Endodermal cell (in vitro differentiated cells): Measurements from ENCODE around the gene VWA8. TPM values are rescaled to one million over a fixed set of nuclear protein-coding genes. Genes with fewer than 3 reads are reported as not detected.
"Not testable (repeated sequence)": the region's sequence is repeated elsewhere in the genome, so short reads cannot be mapped to it uniquely, and the experiment has no call there.

Source experiments
- DNase-seq: peaks from one replicate; pipeline ENCODE4 v3.0.0-alpha.2; 2017
- H3K27ac ChIP-seq: 2 replicates; pipeline ENCODE4 v1.5.1; 2013; ENCODE audit warnings: mild to moderate bottlenecking, low read depth, low read length, moderate library complexity
- H3K27me3 ChIP-seq: 2 replicates; pipeline ENCODE4 v1.6.1; 2013; ENCODE audit warnings: mild to moderate bottlenecking, low read length, moderate library complexity; ENCODE audit not compliant: insufficient read depth, control insufficient read depth, poor library complexity, severe bottlenecking
- H3K36me3 ChIP-seq: 2 replicates; pipeline ENCODE4 v1.7.0; 2013; ENCODE audit warnings: mild to moderate bottlenecking, low read length, moderate library complexity; ENCODE audit not compliant: control insufficient read depth, insufficient read depth
- H3K4me1 ChIP-seq: one replicate; pipeline ENCODE4 v1.7.0; 2013; ENCODE audit warnings: low read length; ENCODE audit not compliant: control insufficient read depth, insufficient read depth
- H3K4me3 ChIP-seq: 2 replicates; pipeline ENCODE4 v1.5.1; 2013; ENCODE audit warnings: mild to moderate bottlenecking, low read length, moderate library complexity
- H3K9ac ChIP-seq: 2 replicates; pipeline ENCODE4 v1.6.1; 2013; ENCODE audit warnings: mild to moderate bottlenecking, low read length, moderate library complexity; ENCODE audit not compliant: poor library complexity, severe bottlenecking; ENCODE audit errors: extremely low read depth
- H3K9me3 ChIP-seq: 2 replicates; pipeline ENCODE4 v1.6.1; 2013; ENCODE audit warnings: mild to moderate bottlenecking, low read length, moderate library complexity; ENCODE audit not compliant: control insufficient read depth
- H3K27ac Mint-ChIP-seq: 2 replicates; pipeline ENCODE4 v1.8.0; 2020; ENCODE audit warnings: mixed read lengths
- H3K27me3 Mint-ChIP-seq: 2 replicates; pipeline ENCODE4 v1.8.0; 2021; ENCODE audit warnings: mild to moderate bottlenecking, mixed read lengths; ENCODE audit not compliant: insufficient read depth
- H3K36me3 Mint-ChIP-seq: 2 replicates; pipeline ENCODE4 v1.8.0; 2020; ENCODE audit warnings: low read depth, mixed read lengths
- H3K4me1 Mint-ChIP-seq: 2 replicates; pipeline ENCODE4 v1.8.0; 2020; ENCODE audit warnings: mixed read lengths
- H3K4me3 Mint-ChIP-seq: 2 replicates; pipeline ENCODE4 v1.8.0; 2020; ENCODE audit warnings: mild to moderate bottlenecking, moderate library complexity, mixed read lengths
- H3K9me3 Mint-ChIP-seq: 2 replicates; pipeline ENCODE4 v1.8.0; 2020; ENCODE audit warnings: mild to moderate bottlenecking, mixed read lengths
- WGBS, 2 experiments: methylation state at CpG; one replicate each; pipeline versions ENCODE4 v1.1.5 to v1.1.7; 2013; ENCODE audit warnings: missing lambda C conversion rate in 2 of 2, mixed read lengths in 1 of 2; ENCODE audit not compliant: insufficient coverage in 1 of 2, insufficient read length in 1 of 2; 5-methylcytosine and 5-hydroxymethylcytosine counted together
- total RNA-seq, 2 donors: library from RNA; stranded (reverse); fragmentation: NEBNext Ultra II Directional in 1 of 2; extraction: Animal tissue kit (Norgen Biotek cat#: 25700) in 1 of 2; gene quantifications; 2 replicates in 1 of 2; 3 replicates in 1 of 2; pipeline ENCODE4 v1.2.1, GENCODE V29; 2021
- TF ChIP-seq, protein P1 (sequence below): fragments of 200-600 bp; sonication (generic); conservative IDR thresholded peaks from 2 replicates; pipeline ENCODE4 v1.5.0; 2021; ENCODE audit warnings: antibody characterized with exemption, mild to moderate bottlenecking

The VWA8 gene
- total RNA-seq, 2 donors from 2014 or later: 24.6 to 25.6 TPM

DNA sequence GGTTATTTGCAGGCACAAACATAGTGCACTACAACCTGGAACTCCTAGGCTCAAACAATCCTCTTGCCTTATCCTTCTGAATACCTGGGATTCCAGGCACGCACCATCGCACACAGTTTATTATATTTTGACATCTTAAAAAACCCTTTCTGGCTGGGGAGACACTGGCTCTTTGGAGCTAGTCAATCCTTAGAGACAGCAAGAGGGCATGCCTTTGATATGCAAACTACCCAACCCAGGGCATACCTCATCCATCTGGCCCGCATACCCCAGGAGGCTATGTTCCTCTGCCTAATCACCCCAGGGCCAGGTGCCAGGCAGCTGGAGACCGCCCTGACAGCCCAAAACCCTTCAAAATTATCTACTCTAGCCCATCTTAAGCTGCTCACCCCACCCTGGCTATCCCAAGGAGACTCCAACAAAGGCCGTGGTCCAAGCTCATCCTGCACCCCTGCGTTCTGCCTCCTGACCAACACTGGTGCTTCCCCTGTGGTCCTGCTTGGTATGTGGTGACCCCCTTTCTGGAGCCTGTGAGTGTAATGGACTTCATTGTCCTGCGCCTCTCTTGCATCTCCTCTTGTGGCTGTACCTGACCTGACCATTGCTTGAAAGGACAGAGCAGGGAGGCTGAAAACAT is 417.1 kb downstream of the VWA8 start:
- Histone ChIP-seq H3K27ac (no peak overlapping the region), H3K36me3 (no peaks in the 10 kb centered on the region), H3K9ac (no peak overlapping the region), H3K4me1 (no peaks in the 10 kb centered on the region), H3K9me3 (peaks cover 9% of the 10 kb centered on the region), H3K27me3 (no peaks in the 10 kb centered on the region), H3K4me3 (no peak overlapping the region)
- Mint-ChIP-seq H3K9me3 (peaks cover 36% of the 10 kb centered on the region), H3K4me1 (peaks cover 4% of the 10 kb centered on the region), H3K27me3 (peaks cover 3% of the 10 kb centered on the region), H3K27ac (no peak overlapping the region), H3K4me3 (no peak overlapping the region), H3K36me3 (peaks cover 4% of the 10 kb centered on the region)
- TF ChIP-seq, protein P1, sequence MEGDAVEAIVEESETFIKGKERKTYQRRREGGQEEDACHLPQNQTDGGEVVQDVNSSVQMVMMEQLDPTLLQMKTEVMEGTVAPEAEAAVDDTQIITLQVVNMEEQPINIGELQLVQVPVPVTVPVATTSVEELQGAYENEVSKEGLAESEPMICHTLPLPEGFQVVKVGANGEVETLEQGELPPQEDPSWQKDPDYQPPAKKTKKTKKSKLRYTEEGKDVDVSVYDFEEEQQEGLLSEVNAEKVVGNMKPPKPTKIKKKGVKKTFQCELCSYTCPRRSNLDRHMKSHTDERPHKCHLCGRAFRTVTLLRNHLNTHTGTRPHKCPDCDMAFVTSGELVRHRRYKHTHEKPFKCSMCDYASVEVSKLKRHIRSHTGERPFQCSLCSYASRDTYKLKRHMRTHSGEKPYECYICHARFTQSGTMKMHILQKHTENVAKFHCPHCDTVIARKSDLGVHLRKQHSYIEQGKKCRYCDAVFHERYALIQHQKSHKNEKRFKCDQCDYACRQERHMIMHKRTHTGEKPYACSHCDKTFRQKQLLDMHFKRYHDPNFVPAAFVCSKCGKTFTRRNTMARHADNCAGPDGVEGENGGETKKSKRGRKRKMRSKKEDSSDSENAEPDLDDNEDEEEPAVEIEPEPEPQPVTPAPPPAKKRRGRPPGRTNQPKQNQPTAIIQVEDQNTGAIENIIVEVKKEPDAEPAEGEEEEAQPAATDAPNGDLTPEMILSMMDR: no peak
- WGBS, 2 experiments: 75 to 85% methylated on average over 5 to 7 of the region's 7 CpGs
- DNase-seq: no peak

DNA sequence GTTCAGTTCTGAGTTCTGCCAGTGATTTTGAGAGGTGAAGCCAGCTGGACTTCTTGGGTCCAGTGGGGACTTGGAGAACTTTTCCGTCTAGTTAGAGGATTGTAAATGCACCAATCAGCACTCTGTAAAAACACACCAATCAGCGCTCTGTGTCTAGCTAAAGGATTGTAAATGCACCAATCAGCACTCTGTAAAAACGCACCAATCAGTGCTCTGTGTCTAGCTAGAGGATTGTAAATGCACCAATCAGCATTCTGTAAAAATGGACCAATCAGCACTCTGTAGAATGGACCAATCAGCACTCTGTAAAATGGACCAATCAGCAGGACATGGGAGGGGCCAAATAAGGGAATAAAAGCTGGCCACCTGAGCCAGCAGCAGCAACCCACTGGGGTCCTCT is 418.1 kb downstream of the VWA8 start:
- 96% methylated on average over 3 of the region's 3 CpGs; no CpG with 5 or more reads in 1 of the 2 experiments for WGBS, 2 experiments
- H3K27ac Mint-ChIP-seq: not testable (repeated sequence)

GRCh38 chr13:41542281-41542680 is 418.6 kb downstream of the VWA8 start:
- H3K9me3 ChIP-seq: peaks cover 9% of the 10 kb centered on the region
- peaks cover 4% of the 10 kb centered on the region for H3K36me3 Mint-ChIP-seq
- H3K27me3 ChIP-seq: no peaks in the 10 kb centered on the region
- no peak for DNase-seq
- TF ChIP-seq, protein P1: no peak
- H3K27ac ChIP-seq: no peak overlapping the region
- H3K27ac Mint-ChIP-seq: no peak overlapping the region
- H3K4me1 Mint-ChIP-seq: no peaks in the 10 kb centered on the region
- no peak overlapping the region for H3K4me3 ChIP-seq
- 89 to 90% methylated on average over 8 to 10 of the region's 10 CpGs for WGBS, 2 experiments
- H3K27me3 Mint-ChIP-seq: peaks cover 7% of the 10 kb centered on the region
- H3K4me1 ChIP-seq: no peaks in the 10 kb centered on the region
- H3K36me3 ChIP-seq: no peaks in the 10 kb centered on the region
- H3K9ac ChIP-seq: no peak overlapping the region
- H3K9me3 Mint-ChIP-seq: peaks cover 38% of the 10 kb centered on the region
- H3K4me3 Mint-ChIP-seq: no peak overlapping the region

More for the DNA sequence above, 418.1 kb downstream of the VWA8 start:
- H3K4me3 ChIP-seq, H3K9ac ChIP-seq, DNase-seq, H3K4me1 ChIP-seq, H3K9me3 ChIP-seq, H3K27me3 ChIP-seq, H3K4me1 Mint-ChIP-seq, H3K27ac ChIP-seq, H3K4me3 Mint-ChIP-seq, H3K36me3 Mint-ChIP-seq, H3K36me3 ChIP-seq, H3K27me3 Mint-ChIP-seq: not testable (repeated sequence)
- peaks cover 38% of the 10 kb centered on the region for H3K9me3 Mint-ChIP-seq
